DND-41 (cell line): ENCODE results near the gene TALDO1.
A peak's percentile ranks its signal among the peaks of the same experiment; 100 is the strongest.

Experiments used
- ATAC-seq: fragments of 200-7000 bp; cut with Tn5 transposase; 3 replicates; pipeline ENCODE4 v1.9.1; 2021; ENCODE audit warnings: low read depth; ENCODE audit not compliant: insufficient read depth
- DNase-seq: peaks from one replicate; pipeline ENCODE4 v3.0.0-alpha.2; 2020
- H2AFZ ChIP-seq: 2 replicates; pipeline ENCODE4 v1.6.0; 2012; ENCODE audit warnings: low read depth, low read length
- H3K27ac ChIP-seq: 2 replicates; pipeline ENCODE4 v1.5.1; 2012; ENCODE audit warnings: low read length, inconsistent platforms
- H3K27me3 ChIP-seq: fragments of 200-600 bp; sonication (generic); 2 replicates; pipeline ENCODE4 v1.6.0; 2012; ENCODE audit warnings: low read length, mild to moderate bottlenecking, inconsistent platforms; ENCODE audit not compliant: insufficient read depth, poor library complexity
- H3K36me3 ChIP-seq: 2 replicates; pipeline ENCODE4 v1.5.1; 2012; ENCODE audit warnings: low read length, inconsistent platforms; ENCODE audit not compliant: insufficient read depth
- H3K4me1 ChIP-seq: 2 replicates; pipeline ENCODE4 v1.5.1; 2012; ENCODE audit warnings: mild to moderate bottlenecking, low read length; ENCODE audit not compliant: insufficient read depth
- H3K4me2 ChIP-seq: 2 replicates; pipeline ENCODE4 v1.6.0; 2012; ENCODE audit warnings: mild to moderate bottlenecking, moderate library complexity, low read length, inconsistent platforms; ENCODE audit not compliant: insufficient read depth
- H3K4me3 ChIP-seq, 2 experiments: fragments of 200-600 bp in 1 of 2; shearing (Covaris generic) in 1 of 2; 2 replicates each; pipeline ENCODE4 v1.5.1; 2012 to 2016; ENCODE audit warnings: inconsistent platforms in 2 of 2, low read length in 2 of 2, mild to moderate bottlenecking in 2 of 2, low read depth in 1 of 2, moderate library complexity in 1 of 2
- H3K79me2 ChIP-seq: 2 replicates; pipeline ENCODE4 v1.6.0; 2012; ENCODE audit warnings: low read length, inconsistent platforms; ENCODE audit not compliant: insufficient read depth
- H3K9ac ChIP-seq: 2 replicates; pipeline ENCODE4 v1.6.0; 2012; ENCODE audit warnings: low read depth, mild to moderate bottlenecking, inconsistent platforms, low read length, moderate library complexity
- H3K9me3 ChIP-seq: 2 replicates; pipeline ENCODE4 v1.5.1; 2012; ENCODE audit warnings: low read length, moderate library complexity, mild to moderate bottlenecking, inconsistent platforms; ENCODE audit not compliant: insufficient read depth, severe bottlenecking
- H4K20me1 ChIP-seq: 2 replicates; pipeline ENCODE4 v1.6.0; 2012; ENCODE audit warnings: low read length; ENCODE audit not compliant: insufficient read depth
- CTCF ChIP-seq: IDR thresholded peaks from 2 replicates; pipeline ENCODE4 v1.5.1; 2012; ENCODE audit warnings: borderline replicate concordance, low read length, moderate library complexity, mild to moderate bottlenecking; ENCODE audit not compliant: poor library complexity, severe bottlenecking; ENCODE audit errors: extremely low read depth
- EZH2 ChIP-seq: IDR thresholded peaks from 3 replicates; pipeline ENCODE4 v1.6.1; 2012; ENCODE audit warnings: borderline replicate concordance, low read depth, mild to moderate bottlenecking, moderate library complexity, low read length, inconsistent platforms; ENCODE audit not compliant: severe bottlenecking

Gene TALDO1

GRCh38 chr11:774873-775592, 27.8 kb downstream of the TALDO1 start:
- Histone ChIP-seq H3K9ac (peak overlapping the region; percentile 21; the same call in 1 of the 2 replicates), H2AFZ (no peak overlapping the region), H3K4me3 (0 out of 4 replicates have a peak overlapping the region, but pooled peaks of 1 of the 2 experiments have one; percentile 8), H3K27me3 (no peaks in the 10 kb centered on the region), H3K27ac (no peak overlapping the region), H4K20me1 (peaks cover 69% of the 10 kb centered on the region), H3K4me1 (peaks cover 41% of the 10 kb centered on the region), H3K36me3 (peaks cover 66% of the 10 kb centered on the region), H3K9me3 (no peaks in the 10 kb centered on the region), H3K4me2 (peak overlapping the region; percentile 89; the same call in 1 of the 2 replicates), H3K79me2 (peaks cover 84% of the 10 kb centered on the region)
- TF ChIP-seq EZH2 (no peak), CTCF (no peak)
- DNase-seq (no peak), ATAC-seq (no peak)

DNA sequence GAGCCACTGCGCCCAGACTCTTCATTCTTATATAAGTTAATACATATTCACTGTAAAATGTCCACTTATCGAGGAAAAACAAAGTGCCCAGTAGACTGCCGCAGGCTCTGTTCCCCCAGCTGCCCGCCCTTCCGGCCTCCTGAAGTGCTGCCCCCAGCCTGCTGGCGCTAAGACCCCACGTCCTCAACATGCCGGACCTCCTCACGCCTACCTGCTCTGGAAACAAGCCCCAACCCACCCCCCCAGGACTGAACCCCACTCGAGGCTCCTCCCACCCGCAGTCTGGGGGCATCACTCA, 28.9 kb downstream of the TALDO1 start:
- Histone ChIP-seq H3K36me3 (peaks cover 61% of the 10 kb centered on the region), H3K79me2 (peaks cover 83% of the 10 kb centered on the region), H3K9me3 (no peaks in the 10 kb centered on the region), H3K4me3 (peak overlapping the region; percentile 53 to 88; a peak in 3 of 4 replicates), H4K20me1 (peaks cover 64% of the 10 kb centered on the region), H3K27me3 (no peaks in the 10 kb centered on the region), H3K9ac (peak overlapping the region; percentile 97), H3K4me2 (peak overlapping the region; percentile 89), H2AFZ (no peak overlapping the region), H3K4me1 (peaks cover 48% of the 10 kb centered on the region), H3K27ac (peak overlapping the region; percentile 72)
- TF ChIP-seq EZH2 (no peak), CTCF (no peak)
- ATAC-seq (no peak), DNase-seq (no peak)

DNA sequence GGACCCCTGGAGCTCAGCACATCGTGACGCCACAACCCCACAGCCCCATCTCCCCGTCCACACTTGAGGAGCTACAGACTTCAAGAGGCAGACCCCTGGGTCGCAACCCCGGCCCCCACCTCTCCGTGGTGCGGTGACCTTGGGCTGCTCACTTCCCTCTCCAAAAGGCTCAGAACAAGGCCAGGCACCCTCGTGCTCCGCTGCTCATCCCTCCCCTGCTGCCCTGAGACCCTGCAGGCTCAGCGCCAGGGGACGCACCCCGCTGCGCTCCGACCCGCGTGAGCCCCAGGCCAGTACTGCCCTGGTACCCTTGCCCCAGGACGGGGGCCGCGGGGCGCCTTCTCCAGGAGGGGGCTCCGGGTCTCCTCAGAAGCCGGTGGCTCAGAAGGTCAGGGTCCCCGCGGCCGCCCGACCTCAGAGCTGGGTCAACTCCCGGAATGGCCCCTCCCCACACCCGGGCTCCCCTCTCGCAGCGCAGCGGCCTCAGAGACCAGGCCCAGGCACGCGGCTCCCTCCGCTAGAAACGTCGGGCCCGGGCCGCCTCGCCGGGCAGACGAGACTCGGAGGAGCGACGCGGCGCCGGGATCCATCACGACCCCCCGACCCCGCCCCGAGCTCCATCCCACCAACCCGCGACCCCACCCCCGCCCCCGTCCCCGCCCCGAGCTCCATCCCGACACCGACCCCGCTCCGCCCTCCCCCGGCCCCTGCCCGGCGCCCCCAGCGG, 29.5 kb downstream of the TALDO1 start:
- DNase-seq, result no peak
- Histone ChIP-seq H3K9me3 (no peaks in the 10 kb centered on the region), H3K4me1 (peaks cover 48% of the 10 kb centered on the region), H3K4me2 (peak overlapping the region; percentile 89), H3K4me3 (peak overlapping the region; percentile 88 to 92; a peak in 3 of 4 replicates), H3K79me2 (peaks cover 79% of the 10 kb centered on the region), H4K20me1 (peaks cover 62% of the 10 kb centered on the region), H2AFZ (peak overlapping the region; percentile 86), H3K27ac (peak overlapping the region; percentile 87), H3K27me3 (no peaks in the 10 kb centered on the region), H3K9ac (peak overlapping the region; percentile 97), H3K36me3 (peaks cover 55% of the 10 kb centered on the region)
- peak; percentile 66 for ATAC-seq
- peak; percentile 29 for TF ChIP-seq CTCF
- no peak for TF ChIP-seq EZH2
